IMR-90 (cell line): ENCODE measurements around the gene OPTC. TPM values are rescaled to one million over a fixed set of nuclear protein-coding genes. Genes with fewer than 3 reads are reported as not detected.

Experiments used
- ATAC-seq: fragments of 200-7000 bp; cut with Tn5 transposase; 2 replicates; pipeline ENCODE4 v1.9.1; 2020; ENCODE audit warnings: low read depth, mild to moderate bottlenecking, moderate library complexity
- BruUV-seq: library from RNA; stranded (reverse); fragments of 400-500 nt; replicated peaks from 2 replicates; lab custom pipeline; 2021; lab: Mats Ljungman, UMichigan
- CTCF ChIA-PET: fragments of 300-600 bp; formaldehyde crosslinking; extraction: SDS; loops from one replicate; lab custom pipeline; 2021; ENCODE audit warnings: antibody characterized with exemption; lab: Yijun Ruan, JAX
- POLR2A ChIA-PET: fragments of 300-600 bp; sonication (Branson Sonifier 250); formaldehyde crosslinking; loops from one replicate; lab custom pipeline; 2022; ENCODE audit warnings: antibody characterized with exemption; ENCODE audit not compliant: unreplicated experiment; lab: Charles Lee
- DNase-seq: peaks from one replicate; pipeline ENCODE4 v3.0.0; 2013
- H2AFZ ChIP-seq: replicated peaks from 2 replicates; pipeline ENCODE3; 2013; ENCODE audit warnings: low read length, mild to moderate bottlenecking; ENCODE audit not compliant: poor library complexity
- H2AK5ac ChIP-seq: 2 replicates; pipeline ENCODE4 v1.6.1; 2013; ENCODE audit warnings: low read depth, low read length, inconsistent platforms
- H2AK9ac ChIP-seq: replicated peaks from 2 replicates; pipeline ENCODE3; 2013; ENCODE audit warnings: mild to moderate bottlenecking, low read depth, low read length, moderate library complexity; ENCODE audit not compliant: poor library complexity
- H2BK120ac ChIP-seq: 2 replicates; pipeline ENCODE4 v1.6.1; 2013; ENCODE audit warnings: low read depth, low read length, inconsistent platforms
- H2BK15ac ChIP-seq: 3 replicates; pipeline ENCODE4 v1.6.1; 2013; ENCODE audit warnings: low read depth, low read length, inconsistent platforms
- H2BK20ac ChIP-seq: 2 replicates; pipeline ENCODE4 v1.6.1; 2013; ENCODE audit warnings: low read depth, mild to moderate bottlenecking, inconsistent platforms, low read length, moderate library complexity
- H2BK5ac ChIP-seq: 2 replicates; pipeline ENCODE4 v1.6.1; 2013; ENCODE audit warnings: mild to moderate bottlenecking, low read depth, low read length, inconsistent platforms; ENCODE audit not compliant: poor library complexity, severe bottlenecking
- H3K14ac ChIP-seq: replicated peaks from 2 replicates; pipeline ENCODE4 v1.6.1; 2013; ENCODE audit warnings: low read depth, low read length, inconsistent platforms
- H3K18ac ChIP-seq: 2 replicates; pipeline ENCODE4 v1.6.1; 2013; ENCODE audit warnings: low read depth, low read length, control low read depth
- H3K23ac ChIP-seq: 2 replicates; pipeline ENCODE4 v1.6.1; 2013; ENCODE audit warnings: low read depth, low read length, inconsistent platforms
- H3K27ac ChIP-seq: 2 replicates; pipeline ENCODE4 v1.5.1; 2013; ENCODE audit warnings: mild to moderate bottlenecking, control low read depth, low read length; ENCODE audit not compliant: insufficient read depth
- H3K27me3 ChIP-seq: 2 replicates; pipeline ENCODE4 v1.6.1; 2013; ENCODE audit warnings: low read length; ENCODE audit not compliant: control insufficient read depth, insufficient read depth
- H3K36me3 ChIP-seq: 2 replicates; pipeline ENCODE4 v1.6.1; 2013; ENCODE audit warnings: low read length, mixed read lengths; ENCODE audit not compliant: control insufficient read depth, insufficient read depth
- H3K4ac ChIP-seq: 2 replicates; pipeline ENCODE4 v1.6.1; 2013; ENCODE audit warnings: low read depth, low read length, inconsistent platforms
- H3K4me1 ChIP-seq: 2 replicates; pipeline ENCODE4 v1.6.1; 2013; ENCODE audit warnings: low read length, mixed read lengths; ENCODE audit not compliant: control insufficient read depth, insufficient read depth
- H3K4me2 ChIP-seq: 2 replicates; pipeline ENCODE4 v1.6.1; 2013; ENCODE audit warnings: low read depth, mild to moderate bottlenecking, control low read depth, low read length, moderate library complexity
- H3K4me3 ChIP-seq: 2 replicates; pipeline ENCODE4 v1.5.1; 2013; ENCODE audit warnings: low read depth, mild to moderate bottlenecking, control low read depth, low read length, moderate library complexity; ENCODE audit not compliant: insufficient read depth
- H3K56ac ChIP-seq: 2 replicates; pipeline ENCODE4 v1.6.1; 2013; ENCODE audit warnings: low read length, inconsistent platforms; ENCODE audit not compliant: insufficient read depth; ENCODE audit errors: extremely low read depth
- H3K79me1 ChIP-seq, 2 experiments: 2 replicates each; pipeline ENCODE4 v1.6.1; 2013; ENCODE audit warnings: low read length in 2 of 2, inconsistent platforms in 1 of 2, low read depth in 1 of 2
- H3K9ac ChIP-seq: 2 replicates; pipeline ENCODE4 v1.6.1; 2013; ENCODE audit warnings: low read depth, low read length, control low read depth
- H3K9me1 ChIP-seq: 2 replicates; pipeline ENCODE4 v1.6.1; 2013; ENCODE audit warnings: low read length, inconsistent platforms; ENCODE audit not compliant: insufficient read depth
- H3K9me3 ChIP-seq: 2 replicates; pipeline ENCODE4 v1.6.1; 2013; ENCODE audit warnings: low read length; ENCODE audit not compliant: control insufficient read depth, insufficient read depth
- H4K20me1 ChIP-seq: 2 replicates; pipeline ENCODE4 v1.6.1; 2013; ENCODE audit warnings: low read length, inconsistent platforms; ENCODE audit not compliant: insufficient read depth
- H4K5ac ChIP-seq: 2 replicates; pipeline ENCODE4 v1.6.1; 2013; ENCODE audit warnings: mild to moderate bottlenecking, low read depth, low read length, control low read depth
- H4K8ac ChIP-seq, 2 experiments: 2 replicates each; pipeline ENCODE4 v1.6.1; 2013; ENCODE audit warnings: low read depth in 2 of 2, low read length in 2 of 2, control low read depth in 1 of 2, inconsistent platforms in 1 of 2
- H4K91ac ChIP-seq: 2 replicates; pipeline ENCODE4 v1.6.1; 2013; ENCODE audit warnings: low read depth, low read length, inconsistent platforms; ENCODE audit not compliant: insufficient read depth
- BHLHE40 ChIP-seq: fragments of 150-350 bp; IDR thresholded peaks from 2 replicates; pipeline ENCODE4 v1.6.1; 2016; ENCODE audit warnings: mild to moderate bottlenecking, low read depth, low read length
- CEBPB ChIP-seq: IDR thresholded peaks from 2 replicates; pipeline ENCODE4 v1.6.1; 2012; ENCODE audit warnings: low read depth, low read length, improper control_type of control experiment
- CHD1 ChIP-seq: IDR thresholded peaks from 2 replicates; pipeline ENCODE4 v1.6.1; 2012; ENCODE audit warnings: low read depth, low read length, improper control_type of control experiment
- FOS ChIP-seq: fragments of 150-350 bp; IDR thresholded peaks from 2 replicates; pipeline ENCODE4 v1.6.1; 2016; ENCODE audit warnings: low read depth, low read length
- MAFK ChIP-seq: IDR thresholded peaks from 2 replicates; pipeline ENCODE4 v1.6.1; 2012; ENCODE audit warnings: low read depth, low read length, improper control_type of control experiment
- MAZ ChIP-seq: IDR thresholded peaks from 2 replicates; pipeline ENCODE4 v1.6.1; 2012; ENCODE audit warnings: low read depth, mild to moderate bottlenecking, low read length, improper control_type of control experiment, moderate library complexity, borderline replicate concordance
- MXI1 ChIP-seq: IDR thresholded peaks from 2 replicates; pipeline ENCODE4 v1.6.1; 2012; ENCODE audit warnings: low read depth, mild to moderate bottlenecking, low read length, moderate library complexity, borderline replicate concordance
- RAD21 ChIP-seq: IDR thresholded peaks from 2 replicates; pipeline ENCODE4 v1.6.1; 2012; ENCODE audit warnings: low read length, improper control_type of control experiment
- RCOR1 ChIP-seq: IDR thresholded peaks from 2 replicates; pipeline ENCODE4 v1.6.1; 2012; ENCODE audit warnings: mild to moderate bottlenecking, low read length, improper control_type of control experiment; ENCODE audit not compliant: insufficient replicate concordance
- SMC3 ChIP-seq: fragments of 150-350 bp; IDR thresholded peaks from 2 replicates; pipeline ENCODE4 v1.6.1; 2016; ENCODE audit warnings: low read depth, mild to moderate bottlenecking, antibody characterized with exemption, low read length, moderate library complexity
- WGBS, 2 experiments: methylation state at CpG; one replicate each; pipeline versions ENCODE4 v1.1.5 to v1.1.7; 2013; ENCODE audit warnings: missing lambda C conversion rate in 2 of 2; ENCODE audit not compliant: insufficient read length in 1 of 2; ENCODE audit errors: extremely low coverage in 2 of 2; 5-methylcytosine and 5-hydroxymethylcytosine counted together
- dilution Hi-C: fragments of 300-500 bp; cut with HindIII; formaldehyde crosslinking; loops from one replicate; pipeline ENCODE4 v1.14.3; 2018; ENCODE audit warnings: low sequenced_read_pairs; ENCODE audit not compliant: unreplicated experiment
- in situ Hi-C: fragments of 300-500 bp; cut with MboI; formaldehyde crosslinking; loops from 3 replicates; pipeline ENCODE4 v1.14.3; 2019; ENCODE audit warnings: low sequenced_read_pairs, inconsistent platforms, mixed read lengths
- intact Hi-C: fragments of 100-400 bp; cut with micrococcal nuclease; formaldehyde crosslinking; loops from 2 replicates; pipeline ENCODE4 v1.10.0; 2022
- polyA plus RNA-seq, 3 experiments: library from polyadenylated mRNA; depleted of rRNA; stranded (reverse); fragments of >200 nt; gene quantifications; 2 replicates each; pipeline ENCODE4 v1.2.3, GENCODE V29; 2012; ENCODE audit warnings: low replicate concordance in 1 of 3
- total RNA-seq: library from RNA; depleted of rRNA; stranded (reverse); fragments of >200 nt; gene quantifications from 2 replicates; pipeline ENCODE4 v1.2.3, GENCODE V29; 2012

OPTC gene
- total and polyA plus RNA-seq, 2 of the 4 experiments (the other 2 are of a cell fraction) = not detected

DNA sequence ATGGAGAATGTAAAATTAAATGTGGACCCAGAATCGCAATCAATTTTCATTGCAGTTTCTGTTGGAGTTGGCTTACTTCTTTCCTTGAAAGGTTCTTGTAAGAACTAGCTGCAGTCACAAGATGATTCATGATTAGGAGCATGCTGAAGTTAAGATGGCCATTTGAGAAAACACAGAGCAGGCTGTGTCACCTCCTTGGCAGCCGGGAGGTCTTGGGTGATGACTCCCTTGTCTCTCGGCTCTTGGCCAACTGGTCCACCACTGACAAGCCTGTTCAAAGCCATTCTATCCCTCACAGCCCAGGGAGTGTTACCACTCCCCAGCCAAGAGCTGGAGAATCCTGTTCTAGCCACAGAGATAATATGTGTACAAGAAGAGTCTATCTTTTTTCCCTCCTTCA is 40.6 kb downstream of the OPTC start:
- Histone ChIP-seq H4K91ac (peak overlapping the region; percentile 79), H3K18ac (peak overlapping the region; percentile 81; the same call in 1 of the 2 replicates), H3K36me3 (no peaks in the 10 kb centered on the region), H2AK5ac (peak overlapping the region; percentile 36), H2BK5ac (peak overlapping the region; percentile 97), H3K4ac (peak overlapping the region; percentile 84), H4K5ac (peak overlapping the region; percentile 75; the same call in 1 of the 2 replicates), H2BK120ac (peak overlapping the region; percentile 97), H2AFZ (peak overlapping the region; percentile 59), H3K9me1 (peaks cover 26% of the 10 kb centered on the region), H3K9me3 (no peaks in the 10 kb centered on the region), H3K23ac (peak overlapping the region; percentile 80), H3K79me1 (peaks cover 4 to 11% of the 10 kb centered on the region in 2 experiments; a peak in 1 of 4 replicates), H3K27me3 (no peaks in the 10 kb centered on the region), H2BK20ac (peak overlapping the region; percentile 85), H3K4me1 (peaks cover 30% of the 10 kb centered on the region), H3K27ac (peak overlapping the region; percentile 51), H3K56ac (peak overlapping the region; percentile 68), H3K4me2 (peak overlapping the region; percentile 55; the same call in 1 of the 2 replicates), H2BK15ac (peak overlapping the region; percentile 66; the same call in 2 of the 3 replicates), H3K9ac (peak overlapping the region; percentile 36; the same call in 1 of the 2 replicates), H4K20me1 (no peaks in the 10 kb centered on the region), H4K8ac (peak overlapping the region; percentile 27 to 83), H2AK9ac (peak overlapping the region; percentile 80), H3K14ac (peak overlapping the region; percentile 73), H3K4me3 (no peak overlapping the region)
- peak; percentile 71 for TF ChIP-seq FOS
- peak; percentile 25; the same call in 1 of the 2 replicates for TF ChIP-seq RAD21
- TF ChIP-seq RCOR1 = peak; percentile 50
- TF ChIP-seq CEBPB = 0 out of 2 replicates have a peak, but pooled peaks have one; percentile 9
- TF ChIP-seq CHD1 = no peak
- TF ChIP-seq SMC3 = peak; percentile 16; the same call in 1 of the 2 replicates
- TF ChIP-seq MAZ = no peak
- 0 out of 2 replicates have a peak, but pooled peaks have one; percentile 29 for TF ChIP-seq MXI1
- peak; percentile 34; the same call in 1 of the 2 replicates for TF ChIP-seq BHLHE40
- TF ChIP-seq MAFK = no peak
- in situ Hi-C loops = no loop called here
- BruUV-seq = no TSS peak
- dilution Hi-C loops = no loop called here
- intact Hi-C loops = no loop called here
- ChIA-PET CTCF (no interaction called here), POLR2A (interaction anchor here (0.6 kb wide), 1 partner anchor 12 kb away, joined by 7 read pairs; no protein-coding TSS in a partner anchor)
- DNase-seq = peak; percentile 97
- ATAC-seq = peak; percentile 70
- WGBS, 2 experiments = no CpG with 5 or more reads among the region's 3 CpGs
